ENCODE results near the gene SMAD1. TPM values are rescaled to one million over a fixed set of nuclear protein-coding genes. Genes with fewer than 3 reads are reported as not detected.

SMAD1 gene
- polyA plus RNA-seq, 1 donor (not counting 4 experiments of a cell fraction or from before 2014, with no cell fraction given): 33.5 TPM

- Histone ChIP-seq H3K27me3 (ENCODE audit: control insufficient read depth, extremely low read depth, insufficient read depth, low read length) (no peaks in the 10 kb centered on the region), H3K4me1 (ENCODE audit: control insufficient read depth, extremely low read depth, insufficient read depth, low read length) (no peaks in the 10 kb centered on the region), H4K20me1 (ENCODE audit: control insufficient read depth, extremely low read depth, insufficient read depth, low read length) (no peaks in the 10 kb centered on the region), H3K79me2 (ENCODE audit: control insufficient read depth, insufficient read depth, low read length) (no peaks in the 10 kb centered on the region), H2AFZ (ENCODE audit: control insufficient read depth, low read length) (no peak overlapping the region), H3K9ac (ENCODE audit: control insufficient read depth, extremely low read depth, insufficient read depth, low read length) (no peak overlapping the region), H3K4me2 (ENCODE audit: control insufficient read depth, extremely low read depth, insufficient read depth, low read depth, low read length) (no peak overlapping the region), H3K9me1 (ENCODE audit: control insufficient read depth, extremely low read depth, insufficient read depth, low read length) (no peaks in the 10 kb centered on the region), H3K4me3 (ENCODE audit: control insufficient read depth in 2 of 3, extremely low read depth in 1 of 3, insufficient read depth in 2 of 3, low read depth in 1 of 3, low read length in 3 of 3) (no peak overlapping the region), H3K27ac (ENCODE audit: control insufficient read depth, insufficient read depth, low read length) (no peak overlapping the region), H3K9me3 (ENCODE audit: control insufficient read depth, low read depth, low read length) (no peaks in the 10 kb centered on the region), H3K36me3 (ENCODE audit: control insufficient read depth in 2 of 2, extremely low read depth in 1 of 2, insufficient read depth in 2 of 2, low read length in 2 of 2) (no peaks in the 10 kb centered on the region)
- dilution Hi-C loops (cut with MboI; ENCODE audit: extremely low pct_ligation_motif_present, low sequenced_read_pairs): no loop called here
- TF ChIP-seq CTCF (optimal IDR thresholded peaks at IDR 0.05 in 1 of 3, IDR thresholded peaks at IDR 0.05 in 1 of 3, conservative IDR thresholded peaks at IDR 0.05 in 1 of 3; ENCODE audit: extremely low read depth in 1 of 3, insufficient read depth in 2 of 3, low read length in 3 of 3): no peak
- TF ChIP-seq EZH2 (IDR thresholded peaks at IDR 0.05; ENCODE audit: low read length): no peak
- FAIRE-seq (no peak), DNase-seq (ENCODE audit: low read depth, low spot score) (no peak)
These were observed 84.5 kb downstream of the SMAD1 start for GRCh38 chr4:145566086-145566708.

- TF ChIP-seq CTCF (optimal IDR thresholded peaks at IDR 0.05 in 1 of 3, IDR thresholded peaks at IDR 0.05 in 1 of 3, conservative IDR thresholded peaks at IDR 0.05 in 1 of 3; ENCODE audit: extremely low read depth in 1 of 3, insufficient read depth in 2 of 3, low read length in 3 of 3): no peak
- TF ChIP-seq EZH2 (IDR thresholded peaks at IDR 0.05; ENCODE audit: low read length): no peak
- H3K27ac ChIP-seq (ENCODE audit: control insufficient read depth, insufficient read depth, low read length): no peak overlapping the region
- H3K4me1 ChIP-seq (ENCODE audit: control insufficient read depth, extremely low read depth, insufficient read depth, low read length): no peaks in the 10 kb centered on the region
- H3K4me3 ChIP-seq (ENCODE audit: control insufficient read depth in 2 of 3, extremely low read depth in 1 of 3, insufficient read depth in 2 of 3, low read depth in 1 of 3, low read length in 3 of 3): no peak overlapping the region
- FAIRE-seq: no peak
- no peaks in the 10 kb centered on the region for H3K36me3 ChIP-seq (ENCODE audit: control insufficient read depth in 2 of 2, extremely low read depth in 1 of 2, insufficient read depth in 2 of 2, low read length in 2 of 2)
- H3K9ac ChIP-seq (ENCODE audit: control insufficient read depth, extremely low read depth, insufficient read depth, low read length): no peak overlapping the region
- no peaks in the 10 kb centered on the region for H3K27me3 ChIP-seq (ENCODE audit: control insufficient read depth, extremely low read depth, insufficient read depth, low read length)
- H4K20me1 ChIP-seq (ENCODE audit: control insufficient read depth, extremely low read depth, insufficient read depth, low read length): no peaks in the 10 kb centered on the region
- H3K9me3 ChIP-seq (ENCODE audit: control insufficient read depth, low read depth, low read length): no peaks in the 10 kb centered on the region
- dilution Hi-C loops (cut with MboI; ENCODE audit: extremely low pct_ligation_motif_present, low sequenced_read_pairs): no loop called here
- H2AFZ ChIP-seq (ENCODE audit: control insufficient read depth, low read length): no peak overlapping the region
- no peaks in the 10 kb centered on the region for H3K79me2 ChIP-seq (ENCODE audit: control insufficient read depth, insufficient read depth, low read length)
- H3K9me1 ChIP-seq (ENCODE audit: control insufficient read depth, extremely low read depth, insufficient read depth, low read length): no peaks in the 10 kb centered on the region
- no peak overlapping the region for H3K4me2 ChIP-seq (ENCODE audit: control insufficient read depth, extremely low read depth, insufficient read depth, low read depth, low read length)
- DNase-seq (ENCODE audit: low read depth, low spot score): no peak
These were observed 85.1 kb downstream of the SMAD1 start for GRCh38 chr4:145566768-145567167.

Measured in keratinocyte (primary cell).